IMR-90 (cell line): ENCODE results near the gene FGF6. TPM values are rescaled to one million over a fixed set of nuclear protein-coding genes. Genes with fewer than 3 reads are reported as not detected.

Experiments used
- ATAC-seq: fragments of 200-7000 bp; cut with Tn5 transposase; 2 replicates; pipeline ENCODE4 v1.9.1; 2020; ENCODE audit warnings: low read depth, mild to moderate bottlenecking, moderate library complexity
- BruUV-seq: library from RNA; stranded (reverse); fragments of 400-500 nt; replicated peaks from 2 replicates; lab custom pipeline; 2021; lab: Mats Ljungman, UMichigan
- CTCF ChIA-PET: fragments of 300-600 bp; formaldehyde crosslinking; extraction: SDS; loops from one replicate; lab custom pipeline; 2021; ENCODE audit warnings: antibody characterized with exemption; lab: Yijun Ruan, JAX
- POLR2A ChIA-PET: fragments of 300-600 bp; sonication (Branson Sonifier 250); formaldehyde crosslinking; loops from one replicate; lab custom pipeline; 2022; ENCODE audit warnings: antibody characterized with exemption; ENCODE audit not compliant: unreplicated experiment; lab: Charles Lee
- DNase-seq: peaks from one replicate; pipeline ENCODE4 v3.0.0; 2013
- H2AFZ ChIP-seq: replicated peaks from 2 replicates; pipeline ENCODE3; 2013; ENCODE audit warnings: low read length, mild to moderate bottlenecking; ENCODE audit not compliant: poor library complexity
- H2AK5ac ChIP-seq: 2 replicates; pipeline ENCODE4 v1.6.1; 2013; ENCODE audit warnings: low read depth, low read length, inconsistent platforms
- H2AK9ac ChIP-seq: replicated peaks from 2 replicates; pipeline ENCODE3; 2013; ENCODE audit warnings: mild to moderate bottlenecking, low read depth, low read length, moderate library complexity; ENCODE audit not compliant: poor library complexity
- H2BK120ac ChIP-seq: 2 replicates; pipeline ENCODE4 v1.6.1; 2013; ENCODE audit warnings: low read depth, low read length, inconsistent platforms
- H2BK15ac ChIP-seq: 3 replicates; pipeline ENCODE4 v1.6.1; 2013; ENCODE audit warnings: low read depth, low read length, inconsistent platforms
- H2BK20ac ChIP-seq: 2 replicates; pipeline ENCODE4 v1.6.1; 2013; ENCODE audit warnings: low read depth, mild to moderate bottlenecking, inconsistent platforms, low read length, moderate library complexity
- H2BK5ac ChIP-seq: 2 replicates; pipeline ENCODE4 v1.6.1; 2013; ENCODE audit warnings: mild to moderate bottlenecking, low read depth, low read length, inconsistent platforms; ENCODE audit not compliant: poor library complexity, severe bottlenecking
- H3K14ac ChIP-seq: replicated peaks from 2 replicates; pipeline ENCODE4 v1.6.1; 2013; ENCODE audit warnings: low read depth, low read length, inconsistent platforms
- H3K18ac ChIP-seq: 2 replicates; pipeline ENCODE4 v1.6.1; 2013; ENCODE audit warnings: low read depth, low read length, control low read depth
- H3K23ac ChIP-seq: 2 replicates; pipeline ENCODE4 v1.6.1; 2013; ENCODE audit warnings: low read depth, low read length, inconsistent platforms
- H3K27ac ChIP-seq: 2 replicates; pipeline ENCODE4 v1.5.1; 2013; ENCODE audit warnings: mild to moderate bottlenecking, control low read depth, low read length; ENCODE audit not compliant: insufficient read depth
- H3K27me3 ChIP-seq: 2 replicates; pipeline ENCODE4 v1.6.1; 2013; ENCODE audit warnings: low read length; ENCODE audit not compliant: control insufficient read depth, insufficient read depth
- H3K36me3 ChIP-seq: 2 replicates; pipeline ENCODE4 v1.6.1; 2013; ENCODE audit warnings: low read length, mixed read lengths; ENCODE audit not compliant: control insufficient read depth, insufficient read depth
- H3K4ac ChIP-seq: 2 replicates; pipeline ENCODE4 v1.6.1; 2013; ENCODE audit warnings: low read depth, low read length, inconsistent platforms
- H3K4me1 ChIP-seq: 2 replicates; pipeline ENCODE4 v1.6.1; 2013; ENCODE audit warnings: low read length, mixed read lengths; ENCODE audit not compliant: control insufficient read depth, insufficient read depth
- H3K4me2 ChIP-seq: 2 replicates; pipeline ENCODE4 v1.6.1; 2013; ENCODE audit warnings: low read depth, mild to moderate bottlenecking, control low read depth, low read length, moderate library complexity
- H3K4me3 ChIP-seq: 2 replicates; pipeline ENCODE4 v1.5.1; 2013; ENCODE audit warnings: low read depth, mild to moderate bottlenecking, control low read depth, low read length, moderate library complexity; ENCODE audit not compliant: insufficient read depth
- H3K56ac ChIP-seq: 2 replicates; pipeline ENCODE4 v1.6.1; 2013; ENCODE audit warnings: low read length, inconsistent platforms; ENCODE audit not compliant: insufficient read depth; ENCODE audit errors: extremely low read depth
- H3K79me1 ChIP-seq, 2 experiments: 2 replicates each; pipeline ENCODE4 v1.6.1; 2013; ENCODE audit warnings: low read length in 2 of 2, inconsistent platforms in 1 of 2, low read depth in 1 of 2
- H3K9ac ChIP-seq: 2 replicates; pipeline ENCODE4 v1.6.1; 2013; ENCODE audit warnings: low read depth, low read length, control low read depth
- H3K9me1 ChIP-seq: 2 replicates; pipeline ENCODE4 v1.6.1; 2013; ENCODE audit warnings: low read length, inconsistent platforms; ENCODE audit not compliant: insufficient read depth
- H3K9me3 ChIP-seq: 2 replicates; pipeline ENCODE4 v1.6.1; 2013; ENCODE audit warnings: low read length; ENCODE audit not compliant: control insufficient read depth, insufficient read depth
- H4K20me1 ChIP-seq: 2 replicates; pipeline ENCODE4 v1.6.1; 2013; ENCODE audit warnings: low read length, inconsistent platforms; ENCODE audit not compliant: insufficient read depth
- H4K5ac ChIP-seq: 2 replicates; pipeline ENCODE4 v1.6.1; 2013; ENCODE audit warnings: mild to moderate bottlenecking, low read depth, low read length, control low read depth
- H4K8ac ChIP-seq, 2 experiments: 2 replicates each; pipeline ENCODE4 v1.6.1; 2013; ENCODE audit warnings: low read depth in 2 of 2, low read length in 2 of 2, control low read depth in 1 of 2, inconsistent platforms in 1 of 2
- H4K91ac ChIP-seq: 2 replicates; pipeline ENCODE4 v1.6.1; 2013; ENCODE audit warnings: low read depth, low read length, inconsistent platforms; ENCODE audit not compliant: insufficient read depth
- BHLHE40 ChIP-seq: fragments of 150-350 bp; IDR thresholded peaks from 2 replicates; pipeline ENCODE4 v1.6.1; 2016; ENCODE audit warnings: mild to moderate bottlenecking, low read depth, low read length
- CEBPB ChIP-seq: IDR thresholded peaks from 2 replicates; pipeline ENCODE4 v1.6.1; 2012; ENCODE audit warnings: low read depth, low read length, improper control_type of control experiment
- CHD1 ChIP-seq: IDR thresholded peaks from 2 replicates; pipeline ENCODE4 v1.6.1; 2012; ENCODE audit warnings: low read depth, low read length, improper control_type of control experiment
- ELK1 ChIP-seq: fragments of 150-350 bp; IDR thresholded peaks from 2 replicates; pipeline ENCODE4 v1.6.1; 2016; ENCODE audit warnings: low read depth, mild to moderate bottlenecking, low read length, moderate library complexity, borderline replicate concordance
- MAFK ChIP-seq: IDR thresholded peaks from 2 replicates; pipeline ENCODE4 v1.6.1; 2012; ENCODE audit warnings: low read depth, low read length, improper control_type of control experiment
- MXI1 ChIP-seq: IDR thresholded peaks from 2 replicates; pipeline ENCODE4 v1.6.1; 2012; ENCODE audit warnings: low read depth, mild to moderate bottlenecking, low read length, moderate library complexity, borderline replicate concordance
- POLR2A ChIP-seq: IDR thresholded peaks from 2 replicates; pipeline ENCODE4 v1.6.1; 2012; ENCODE audit warnings: mild to moderate bottlenecking, low read depth, low read length
- RAD21 ChIP-seq: IDR thresholded peaks from 2 replicates; pipeline ENCODE4 v1.6.1; 2012; ENCODE audit warnings: low read length, improper control_type of control experiment
- SMC3 ChIP-seq: fragments of 150-350 bp; IDR thresholded peaks from 2 replicates; pipeline ENCODE4 v1.6.1; 2016; ENCODE audit warnings: low read depth, mild to moderate bottlenecking, antibody characterized with exemption, low read length, moderate library complexity
- WGBS, 2 experiments: methylation state at CpG; one replicate each; pipeline versions ENCODE4 v1.1.5 to v1.1.7; 2013; ENCODE audit warnings: missing lambda C conversion rate in 2 of 2; ENCODE audit not compliant: insufficient read length in 1 of 2; ENCODE audit errors: extremely low coverage in 2 of 2; 5-methylcytosine and 5-hydroxymethylcytosine counted together
- dilution Hi-C: fragments of 300-500 bp; cut with HindIII; formaldehyde crosslinking; loops from one replicate; pipeline ENCODE4 v1.14.3; 2018; ENCODE audit warnings: low sequenced_read_pairs; ENCODE audit not compliant: unreplicated experiment
- in situ Hi-C: fragments of 300-500 bp; cut with MboI; formaldehyde crosslinking; loops from 3 replicates; pipeline ENCODE4 v1.14.3; 2019; ENCODE audit warnings: low sequenced_read_pairs, inconsistent platforms, mixed read lengths
- intact Hi-C: fragments of 100-400 bp; cut with micrococcal nuclease; formaldehyde crosslinking; loops from 2 replicates; pipeline ENCODE4 v1.10.0; 2022
- polyA plus RNA-seq, 3 experiments: library from polyadenylated mRNA; depleted of rRNA; stranded (reverse); fragments of >200 nt; gene quantifications; 2 replicates each; pipeline ENCODE4 v1.2.3, GENCODE V29; 2012; ENCODE audit warnings: low replicate concordance in 1 of 3
- total RNA-seq: library from RNA; depleted of rRNA; stranded (reverse); fragments of >200 nt; gene quantifications from 2 replicates; pipeline ENCODE4 v1.2.3, GENCODE V29; 2012

Gene FGF6
- total and polyA plus RNA-seq, 2 of the 4 experiments (the other 2 are of a cell fraction), result not detected

- no peak overlapping the region for H4K8ac ChIP-seq
- no peaks in the 10 kb centered on the region for H3K9me1 ChIP-seq
- no peak overlapping the region for H4K5ac ChIP-seq
- H3K14ac ChIP-seq, result no peak overlapping the region
- WGBS, 2 experiments, result no CpG with 5 or more reads among the region's 9 CpGs
- intact Hi-C loops (no loop called here), dilution Hi-C loops (no loop called here), in situ Hi-C loops (no loop called here)
- CTCF ChIA-PET, result no interaction called here
- no peak overlapping the region for H2BK15ac ChIP-seq
- no TSS peak for BruUV-seq
- no peak overlapping the region for H2AK5ac ChIP-seq
- no peaks in the 10 kb centered on the region for H3K36me3 ChIP-seq
- no peaks in the 10 kb centered on the region for H4K20me1 ChIP-seq
- H3K4me1 ChIP-seq, result no peaks in the 10 kb centered on the region
- no peak overlapping the region for H2AK9ac ChIP-seq
- no peak overlapping the region for H4K91ac ChIP-seq
- no peak overlapping the region for H2AFZ ChIP-seq
- no peak for ATAC-seq
- H3K4me3 ChIP-seq, result no peak overlapping the region
- H3K4me2 ChIP-seq, result no peak overlapping the region
- H3K9ac ChIP-seq, result no peak overlapping the region
- H2BK20ac ChIP-seq, result no peak overlapping the region
- H3K9me3 ChIP-seq, result no peaks in the 10 kb centered on the region
- H3K23ac ChIP-seq, result no peak overlapping the region
- no peak overlapping the region for H3K56ac ChIP-seq
- no peak overlapping the region for H3K27ac ChIP-seq
- no peak overlapping the region for H2BK5ac ChIP-seq
- no peak overlapping the region for H2BK120ac ChIP-seq
- POLR2A ChIA-PET, result no interaction called here
- no peak for DNase-seq
- H3K4ac ChIP-seq, result no peak overlapping the region
- no peak overlapping the region for H3K18ac ChIP-seq
- no peaks in the 10 kb centered on the region for H3K79me1 ChIP-seq
- peaks cover 25% of the 10 kb centered on the region for H3K27me3 ChIP-seq
- TF ChIP-seq BHLHE40 (no peak), RAD21 (no peak), ELK1 (no peak), CHD1 (no peak), MAFK (no peak), MXI1 (no peak), POLR2A (no peak), SMC3 (no peak), CEBPB (no peak)
Observed at GRCh38 chr12:4448943-4449850, 3.6 kb upstream of the FGF6 start.
